ENCODE data around the gene KLHL22.

The KLHL22 gene

DNA sequence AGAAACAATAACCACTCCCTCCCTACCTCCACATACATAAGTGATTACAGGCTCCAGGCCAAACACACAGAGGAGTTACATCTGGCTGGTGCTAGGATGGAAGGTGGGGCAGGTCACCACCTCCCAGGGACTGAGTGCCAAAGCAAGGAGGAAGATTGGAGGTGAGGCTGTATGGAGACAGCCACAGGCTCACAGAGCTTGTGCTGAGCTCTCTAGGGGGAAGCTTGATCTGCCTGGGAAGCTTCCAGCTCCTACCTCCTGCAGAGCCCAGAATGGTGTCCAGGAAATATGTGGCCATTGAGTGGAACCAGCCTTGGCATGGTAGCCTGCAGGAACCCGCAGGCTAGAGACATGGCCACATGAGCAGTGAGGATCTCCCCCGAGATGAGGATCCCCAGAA, 8.2 kb upstream of the KLHL22 start:
- Histone ChIP-seq H3K79me2 (ENCODE audit: insufficient read depth, low read length) (peaks cover 15% of the 10 kb centered on the region), H3K36me3 (ENCODE audit: insufficient read depth, low read length) (no peaks in the 10 kb centered on the region), H3K4me1 (ENCODE audit: insufficient read depth, low read length, poor library complexity, severe bottlenecking) (no peaks in the 10 kb centered on the region), H3K9me2 (replicated peaks; ENCODE audit: low read depth, low read length) (no peaks in the 10 kb centered on the region), H3K4me2 (ENCODE audit: low read depth, low read length, poor library complexity, severe bottlenecking) (no peak overlapping the region), H2AFZ (ENCODE audit: low read length) (no peak overlapping the region), H4K20me1 (ENCODE audit: insufficient read depth, low read length, poor library complexity, severe bottlenecking) (peaks cover 8% of the 10 kb centered on the region), H3K9me3 (ENCODE audit: insufficient read depth, low read depth, low read length) (no peaks in the 10 kb centered on the region), H3F3A (ENCODE audit: low read depth) (no peaks in the 10 kb centered on the region), H3K27me3 (ENCODE audit: insufficient read depth, low read length, poor library complexity, severe bottlenecking) (no peaks in the 10 kb centered on the region), H3K4me3 (ENCODE audit: low read length, poor library complexity, severe bottlenecking) (no peak overlapping the region), H3K9ac (ENCODE audit: low read depth, low read length, poor library complexity, severe bottlenecking) (no peak overlapping the region)
- TF ChIP-seq, protein P1, sequence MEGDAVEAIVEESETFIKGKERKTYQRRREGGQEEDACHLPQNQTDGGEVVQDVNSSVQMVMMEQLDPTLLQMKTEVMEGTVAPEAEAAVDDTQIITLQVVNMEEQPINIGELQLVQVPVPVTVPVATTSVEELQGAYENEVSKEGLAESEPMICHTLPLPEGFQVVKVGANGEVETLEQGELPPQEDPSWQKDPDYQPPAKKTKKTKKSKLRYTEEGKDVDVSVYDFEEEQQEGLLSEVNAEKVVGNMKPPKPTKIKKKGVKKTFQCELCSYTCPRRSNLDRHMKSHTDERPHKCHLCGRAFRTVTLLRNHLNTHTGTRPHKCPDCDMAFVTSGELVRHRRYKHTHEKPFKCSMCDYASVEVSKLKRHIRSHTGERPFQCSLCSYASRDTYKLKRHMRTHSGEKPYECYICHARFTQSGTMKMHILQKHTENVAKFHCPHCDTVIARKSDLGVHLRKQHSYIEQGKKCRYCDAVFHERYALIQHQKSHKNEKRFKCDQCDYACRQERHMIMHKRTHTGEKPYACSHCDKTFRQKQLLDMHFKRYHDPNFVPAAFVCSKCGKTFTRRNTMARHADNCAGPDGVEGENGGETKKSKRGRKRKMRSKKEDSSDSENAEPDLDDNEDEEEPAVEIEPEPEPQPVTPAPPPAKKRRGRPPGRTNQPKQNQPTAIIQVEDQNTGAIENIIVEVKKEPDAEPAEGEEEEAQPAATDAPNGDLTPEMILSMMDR (conservative IDR thresholded peaks at IDR 0.05; ENCODE audit: low read length): no peak

DNA sequence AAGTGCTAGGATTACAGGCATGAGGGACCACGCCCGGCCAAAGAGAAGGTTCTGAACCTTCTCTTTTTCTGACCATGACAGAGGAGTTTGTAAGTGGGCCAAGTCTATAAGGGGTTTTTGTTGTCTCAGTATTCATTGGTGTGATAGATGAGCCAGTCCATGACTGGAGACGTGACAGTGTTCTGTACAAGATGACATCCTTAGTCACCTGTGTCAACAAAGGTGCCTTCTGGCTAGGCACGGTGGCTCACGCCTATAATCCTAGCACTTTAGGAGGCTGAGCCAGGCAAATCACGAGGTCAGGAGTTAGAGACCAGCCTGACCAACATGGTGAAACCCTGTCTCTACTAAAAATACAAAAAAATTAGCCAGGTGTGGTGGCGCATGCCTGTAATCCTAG, 4.2 kb upstream of the KLHL22 start:
- Histone ChIP-seq H3K4me3 (ENCODE audit: low read length, poor library complexity, severe bottlenecking) (no peak overlapping the region), H4K20me1 (ENCODE audit: insufficient read depth, low read length, poor library complexity, severe bottlenecking) (peaks cover 4% of the 10 kb centered on the region), H3K9me2 (replicated peaks; ENCODE audit: low read depth, low read length) (no peaks in the 10 kb centered on the region), H3K9ac (ENCODE audit: low read depth, low read length, poor library complexity, severe bottlenecking) (no peak overlapping the region), H3K27me3 (ENCODE audit: insufficient read depth, low read length, poor library complexity, severe bottlenecking) (no peaks in the 10 kb centered on the region), H3K79me2 (ENCODE audit: insufficient read depth, low read length) (peaks cover 5% of the 10 kb centered on the region), H3K4me1 (ENCODE audit: insufficient read depth, low read length, poor library complexity, severe bottlenecking) (peaks cover 5% of the 10 kb centered on the region), H3F3A (ENCODE audit: low read depth) (no peaks in the 10 kb centered on the region), H3K4me2 (ENCODE audit: low read depth, low read length, poor library complexity, severe bottlenecking) (no peak overlapping the region), H3K36me3 (ENCODE audit: insufficient read depth, low read length) (no peaks in the 10 kb centered on the region), H3K9me3 (ENCODE audit: insufficient read depth, low read depth, low read length) (no peaks in the 10 kb centered on the region), H2AFZ (ENCODE audit: low read length) (no peak overlapping the region)
- no peak for TF ChIP-seq EZH2phosphoT487 (IDR thresholded peaks at IDR 0.05; ENCODE audit: borderline replicate concordance)
- TF ChIP-seq, protein P1 (conservative IDR thresholded peaks at IDR 0.05; ENCODE audit: low read length): no peak

DNA sequence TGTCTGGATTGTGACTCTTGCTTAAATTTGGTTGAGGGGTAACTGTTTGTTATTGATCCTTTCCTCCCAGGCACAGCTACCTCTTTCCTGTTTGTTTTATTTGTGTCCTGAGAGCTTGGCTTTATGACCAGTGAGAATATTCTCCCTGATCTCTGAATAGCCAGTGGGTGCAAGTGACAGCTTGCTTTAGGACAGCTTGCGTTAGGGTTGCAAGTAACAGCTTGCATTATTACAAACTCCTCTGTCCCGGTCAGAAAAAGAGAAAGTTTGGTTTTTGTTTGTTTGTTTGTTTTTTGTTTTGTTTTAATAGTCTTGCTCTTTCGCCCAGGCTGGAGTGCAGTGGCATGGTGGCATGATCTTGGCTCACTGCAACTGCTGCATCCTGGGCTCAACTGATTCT, 3.3 kb upstream of the KLHL22 start:
- TF ChIP-seq, protein P1 (conservative IDR thresholded peaks at IDR 0.05; ENCODE audit: low read length): no peak
- no peak for TF ChIP-seq EZH2phosphoT487 (IDR thresholded peaks at IDR 0.05; ENCODE audit: borderline replicate concordance)
- Histone ChIP-seq H3K4me3 (ENCODE audit: low read length, poor library complexity, severe bottlenecking) (no peak overlapping the region), H3K4me2 (ENCODE audit: low read depth, low read length, poor library complexity, severe bottlenecking) (no peak overlapping the region), H3K36me3 (ENCODE audit: insufficient read depth, low read length) (no peaks in the 10 kb centered on the region), H2AFZ (ENCODE audit: low read length) (no peak overlapping the region), H3K9me3 (ENCODE audit: insufficient read depth, low read depth, low read length) (no peaks in the 10 kb centered on the region), H3K9ac (ENCODE audit: low read depth, low read length, poor library complexity, severe bottlenecking) (no peak overlapping the region), H3K27me3 (ENCODE audit: insufficient read depth, low read length, poor library complexity, severe bottlenecking) (no peaks in the 10 kb centered on the region), H3F3A (ENCODE audit: low read depth) (no peaks in the 10 kb centered on the region), H4K20me1 (ENCODE audit: insufficient read depth, low read length, poor library complexity, severe bottlenecking) (peaks cover 6% of the 10 kb centered on the region), H3K9me2 (replicated peaks; ENCODE audit: low read depth, low read length) (no peaks in the 10 kb centered on the region), H3K79me2 (ENCODE audit: insufficient read depth, low read length) (peaks cover 14% of the 10 kb centered on the region), H3K4me1 (ENCODE audit: insufficient read depth, low read length, poor library complexity, severe bottlenecking) (peaks cover 9% of the 10 kb centered on the region)

All from Loucy (cell line).